Measurements from ENCODE around the gene CWC27.

The CWC27 gene, protein sequence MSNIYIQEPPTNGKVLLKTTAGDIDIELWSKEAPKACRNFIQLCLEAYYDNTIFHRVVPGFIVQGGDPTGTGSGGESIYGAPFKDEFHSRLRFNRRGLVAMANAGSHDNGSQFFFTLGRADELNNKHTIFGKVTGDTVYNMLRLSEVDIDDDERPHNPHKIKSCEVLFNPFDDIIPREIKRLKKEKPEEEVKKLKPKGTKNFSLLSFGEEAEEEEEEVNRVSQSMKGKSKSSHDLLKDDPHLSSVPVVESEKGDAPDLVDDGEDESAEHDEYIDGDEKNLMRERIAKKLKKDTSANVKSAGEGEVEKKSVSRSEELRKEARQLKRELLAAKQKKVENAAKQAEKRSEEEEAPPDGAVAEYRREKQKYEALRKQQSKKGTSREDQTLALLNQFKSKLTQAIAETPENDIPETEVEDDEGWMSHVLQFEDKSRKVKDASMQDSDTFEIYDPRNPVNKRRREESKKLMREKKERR

DNA sequence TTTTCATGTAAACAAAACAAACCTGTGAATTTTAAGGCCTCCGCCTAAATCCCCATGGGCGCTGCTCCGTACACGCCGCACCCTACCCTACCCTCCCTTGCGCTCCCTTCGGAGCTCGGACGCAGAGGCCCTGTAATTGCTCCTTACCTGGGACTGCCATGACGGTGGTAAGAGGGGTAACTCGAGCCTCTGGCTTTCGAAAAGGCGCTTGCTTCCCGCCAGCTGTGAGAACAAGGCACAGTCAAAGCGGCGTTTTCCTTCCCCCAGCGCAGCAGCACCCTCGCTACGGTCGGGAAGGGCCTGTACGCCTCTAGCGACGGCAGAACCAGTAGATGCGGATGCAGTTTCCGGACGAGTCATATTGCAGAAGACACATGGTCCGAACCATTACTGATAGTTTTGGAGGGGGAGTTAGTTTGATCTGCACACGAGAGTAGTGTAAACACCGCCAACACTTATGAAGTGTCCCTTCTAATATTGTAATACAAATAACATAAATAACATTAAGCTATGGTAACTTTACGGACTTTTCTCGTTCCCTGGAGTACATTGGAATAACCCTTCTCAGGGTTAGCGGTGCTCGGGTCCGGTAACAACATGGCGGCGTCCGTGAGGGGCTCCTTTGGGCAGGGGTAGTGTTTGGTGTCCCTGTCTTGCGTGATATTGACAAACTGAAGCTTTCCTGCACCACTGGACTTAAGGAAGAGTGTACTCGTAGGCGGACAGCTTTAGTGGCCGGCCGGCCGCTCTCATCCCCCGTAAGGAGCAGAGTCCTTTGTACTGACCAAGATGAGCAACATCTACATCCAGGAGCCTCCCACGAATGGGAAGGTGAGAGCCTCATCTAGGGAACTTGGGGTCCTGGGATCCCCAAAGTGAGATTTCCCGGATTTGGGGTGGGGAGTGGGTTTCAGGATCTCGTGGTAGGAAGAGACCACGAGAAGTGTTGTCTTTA lies at the start of gene CWC27, which contains the start of gene SREK1IP1:
Gene CWC27 (plus strand): TSS at position 573 of the 955 bp plus-strand sequence. CDS start 217 bp downstream, at position 790.
Gene SREK1IP1 (minus strand): TSS at position 334 of the 955 bp plus-strand sequence. CDS start 174 bp downstream, at position 160.
- peak; percentile 82 for DNase-seq
- Mint-ChIP-seq H3K36me3 (ENCODE audit: low read depth) (peaks cover 14% of the 10 kb centered on the region), H3K27ac (peak within 1 kb of the TSS; percentile 100), H3K9me3 (no peaks in the 10 kb centered on the region), H3K4me1 (peaks cover 37% of the 10 kb centered on the region), H3K27me3 (ENCODE audit: low read depth, poor library complexity) (no peaks in the 10 kb centered on the region), H3K4me3 (peak within 1 kb of the TSS; percentile 99)
- TF ChIP-seq, protein P1, sequence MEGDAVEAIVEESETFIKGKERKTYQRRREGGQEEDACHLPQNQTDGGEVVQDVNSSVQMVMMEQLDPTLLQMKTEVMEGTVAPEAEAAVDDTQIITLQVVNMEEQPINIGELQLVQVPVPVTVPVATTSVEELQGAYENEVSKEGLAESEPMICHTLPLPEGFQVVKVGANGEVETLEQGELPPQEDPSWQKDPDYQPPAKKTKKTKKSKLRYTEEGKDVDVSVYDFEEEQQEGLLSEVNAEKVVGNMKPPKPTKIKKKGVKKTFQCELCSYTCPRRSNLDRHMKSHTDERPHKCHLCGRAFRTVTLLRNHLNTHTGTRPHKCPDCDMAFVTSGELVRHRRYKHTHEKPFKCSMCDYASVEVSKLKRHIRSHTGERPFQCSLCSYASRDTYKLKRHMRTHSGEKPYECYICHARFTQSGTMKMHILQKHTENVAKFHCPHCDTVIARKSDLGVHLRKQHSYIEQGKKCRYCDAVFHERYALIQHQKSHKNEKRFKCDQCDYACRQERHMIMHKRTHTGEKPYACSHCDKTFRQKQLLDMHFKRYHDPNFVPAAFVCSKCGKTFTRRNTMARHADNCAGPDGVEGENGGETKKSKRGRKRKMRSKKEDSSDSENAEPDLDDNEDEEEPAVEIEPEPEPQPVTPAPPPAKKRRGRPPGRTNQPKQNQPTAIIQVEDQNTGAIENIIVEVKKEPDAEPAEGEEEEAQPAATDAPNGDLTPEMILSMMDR (IDR thresholded peaks at IDR 0.05): no peak

DNA sequence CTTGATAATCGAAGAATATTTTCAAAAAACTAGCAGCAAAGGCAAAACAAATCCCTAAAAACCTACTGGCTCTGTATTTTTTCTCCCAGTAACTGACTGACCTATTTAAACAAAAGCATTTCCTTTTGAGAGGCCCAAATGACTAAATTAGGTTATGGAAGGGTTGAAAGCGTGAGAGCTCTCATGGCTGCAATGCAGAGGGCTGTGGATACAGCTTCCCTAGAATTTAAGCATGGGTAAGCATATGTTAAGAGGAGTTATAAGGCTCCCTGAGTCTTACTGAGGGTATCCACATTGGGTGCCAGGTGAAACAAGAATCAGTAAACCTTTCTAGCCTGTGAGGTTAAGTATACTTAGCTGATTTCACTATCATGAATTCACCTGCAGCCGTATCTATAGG lies 46.1 kb upstream of the CWC27 start:
- DNase-seq: no peak
- no peaks in the 10 kb centered on the region for H3K27me3 Mint-ChIP-seq (ENCODE audit: low read depth, poor library complexity)
- peak overlapping the region; percentile 29 for H3K27ac Mint-ChIP-seq
- H3K9me3 Mint-ChIP-seq: no peaks in the 10 kb centered on the region
- TF ChIP-seq, protein P1 (IDR thresholded peaks at IDR 0.05): no peak
- H3K4me1 Mint-ChIP-seq: no peaks in the 10 kb centered on the region
- H3K4me3 Mint-ChIP-seq: no peak overlapping the region
- peaks cover 28% of the 10 kb centered on the region for H3K36me3 Mint-ChIP-seq (ENCODE audit: low read depth)

GRCh38 chr5:64727150-64727549 lies 41.6 kb upstream of the CWC27 start:
- H3K27me3 Mint-ChIP-seq (ENCODE audit: low read depth, poor library complexity): no peaks in the 10 kb centered on the region
- DNase-seq: no peak
- no peak overlapping the region for H3K27ac Mint-ChIP-seq
- H3K36me3 Mint-ChIP-seq (ENCODE audit: low read depth): peaks cover 53% of the 10 kb centered on the region
- TF ChIP-seq, protein P1 (IDR thresholded peaks at IDR 0.05): no peak
- no peaks in the 10 kb centered on the region for H3K4me1 Mint-ChIP-seq
- no peak overlapping the region for H3K4me3 Mint-ChIP-seq
- no peaks in the 10 kb centered on the region for H3K9me3 Mint-ChIP-seq

DNA sequence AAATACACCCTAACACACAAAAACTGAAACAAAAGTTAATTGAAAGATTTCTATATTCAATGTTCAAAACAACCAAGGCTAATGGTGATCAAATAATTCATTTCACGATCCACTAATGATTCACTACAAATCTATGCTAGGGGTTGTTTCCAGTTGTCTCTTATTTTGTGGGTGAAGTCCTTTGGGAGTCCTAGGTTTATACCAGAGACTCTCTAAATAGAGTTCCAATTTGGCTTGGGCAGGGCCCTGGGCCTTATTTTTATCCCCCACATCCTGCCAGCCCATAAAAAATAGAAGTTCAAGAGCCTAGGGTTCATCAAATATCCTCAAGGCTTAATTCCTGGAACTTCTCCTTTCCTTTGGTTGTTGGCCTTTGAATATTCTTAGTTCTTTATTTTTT lies 26.3 kb upstream of the CWC27 start:
- H3K27me3 Mint-ChIP-seq (ENCODE audit: low read depth, poor library complexity): no peaks in the 10 kb centered on the region
- peaks cover 24% of the 10 kb centered on the region for H3K36me3 Mint-ChIP-seq (ENCODE audit: low read depth)
- DNase-seq: no peak
- TF ChIP-seq, protein P1 (IDR thresholded peaks at IDR 0.05): no peak
- H3K4me1 Mint-ChIP-seq: no peaks in the 10 kb centered on the region
- no peaks in the 10 kb centered on the region for H3K9me3 Mint-ChIP-seq
- no peak overlapping the region for H3K27ac Mint-ChIP-seq
- no peak overlapping the region for H3K4me3 Mint-ChIP-seq

- Mint-ChIP-seq H3K4me1 (no peaks in the 10 kb centered on the region), H3K4me3 (no peak overlapping the region), H3K9me3 (no peaks in the 10 kb centered on the region), H3K36me3 (ENCODE audit: low read depth) (peaks cover 24% of the 10 kb centered on the region), H3K27ac (no peak overlapping the region), H3K27me3 (ENCODE audit: low read depth, poor library complexity) (no peaks in the 10 kb centered on the region)
- TF ChIP-seq, protein P1 (IDR thresholded peaks at IDR 0.05): no peak
- DNase-seq: no peak
These were observed 25.9 kb upstream of the CWC27 start for GRCh38 chr5:64742821-64743220.
